Measurements from ENCODE around the gene DNAH14.

DNAH14 gene

DNA sequence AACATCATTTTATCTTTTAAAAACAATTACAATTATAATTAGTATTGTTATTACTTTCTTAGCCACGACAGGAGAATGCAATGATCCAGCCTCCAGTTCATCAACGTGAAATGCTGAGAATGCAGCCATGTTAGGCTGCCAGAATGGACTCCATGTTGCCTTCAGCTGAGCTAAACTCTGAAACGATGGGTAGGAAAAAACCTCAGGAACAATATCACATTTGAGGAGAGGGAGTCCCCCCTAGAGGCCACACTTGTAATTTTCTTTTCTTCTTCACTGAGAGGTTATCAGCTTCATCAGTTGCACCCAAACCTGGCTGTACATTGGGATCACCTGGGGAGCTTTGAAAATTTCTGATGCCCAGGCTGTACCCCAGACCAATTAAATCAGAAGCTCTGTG lies 34.6 kb upstream of the DNAH14 start:
- Histone ChIP-seq H3K4me2 (ENCODE audit: insufficient read depth, low read length, poor library complexity, severe bottlenecking) (no peak overlapping the region), H3K4me3 (ENCODE audit: low read length in 2 of 2) (no peak overlapping the region), H2BK12ac (ENCODE audit: low read length) (no peak overlapping the region), H3K18ac (ENCODE audit: low read length) (no peak overlapping the region), H4K91ac (ENCODE audit: low read depth, low read length, poor library complexity) (no peak overlapping the region), H3K9ac (ENCODE audit: low read depth, low read length, poor library complexity) (no peak overlapping the region), H3K14ac (ENCODE audit: low read length) (no peak overlapping the region), H3K4me1 (ENCODE audit: control insufficient read depth in 2 of 2, insufficient read depth in 1 of 2, low read depth in 1 of 2, low read length in 2 of 2) (no peaks in the 10 kb centered on the region), H3K79me1 (ENCODE audit: low read depth, low read length) (no peaks in the 10 kb centered on the region), H3K36me3 (replicated peaks in 1 of 2; ENCODE audit: control insufficient read depth in 2 of 2, insufficient read depth in 2 of 2, low read length in 2 of 2) (no peaks in the 10 kb centered on the region), H2AFZ (ENCODE audit: low read length) (no peak overlapping the region), H3K9me3 (replicated peaks in 1 of 2; ENCODE audit: control insufficient read depth in 2 of 2, insufficient read depth in 1 of 2, low read depth in 1 of 2, low read length in 2 of 2) (no peaks in the 10 kb centered on the region), H3K27ac (replicated peaks; ENCODE audit: low read length) (no peak overlapping the region), H2BK120ac (ENCODE audit: low read depth, low read length) (no peak overlapping the region), H3K4ac (ENCODE audit: low read length) (no peak overlapping the region), H3K27me3 (ENCODE audit: control insufficient read depth in 3 of 3, insufficient read depth in 3 of 3, low read depth in 1 of 3, low read length in 3 of 3) (no peaks in the 10 kb centered on the region), H4K8ac (ENCODE audit: low read depth, low read length) (no peak overlapping the region), H3K23ac (ENCODE audit: low read depth, low read length, poor library complexity) (no peak overlapping the region), H2BK15ac (ENCODE audit: low read length) (no peak overlapping the region), H2AK5ac (ENCODE audit: low read depth, low read length) (no peak overlapping the region), H2BK5ac (ENCODE audit: low read length) (no peak overlapping the region)
- no peak for DNase-seq (ENCODE audit: low spot score)
- no CpG with 5 or more reads among the region's 3 CpGs for WGBS, 2 donors (ENCODE audit: extremely low coverage in 2 of 2, insufficient read length in 2 of 2, insufficient replicate concordance in 1 of 2)

DNA sequence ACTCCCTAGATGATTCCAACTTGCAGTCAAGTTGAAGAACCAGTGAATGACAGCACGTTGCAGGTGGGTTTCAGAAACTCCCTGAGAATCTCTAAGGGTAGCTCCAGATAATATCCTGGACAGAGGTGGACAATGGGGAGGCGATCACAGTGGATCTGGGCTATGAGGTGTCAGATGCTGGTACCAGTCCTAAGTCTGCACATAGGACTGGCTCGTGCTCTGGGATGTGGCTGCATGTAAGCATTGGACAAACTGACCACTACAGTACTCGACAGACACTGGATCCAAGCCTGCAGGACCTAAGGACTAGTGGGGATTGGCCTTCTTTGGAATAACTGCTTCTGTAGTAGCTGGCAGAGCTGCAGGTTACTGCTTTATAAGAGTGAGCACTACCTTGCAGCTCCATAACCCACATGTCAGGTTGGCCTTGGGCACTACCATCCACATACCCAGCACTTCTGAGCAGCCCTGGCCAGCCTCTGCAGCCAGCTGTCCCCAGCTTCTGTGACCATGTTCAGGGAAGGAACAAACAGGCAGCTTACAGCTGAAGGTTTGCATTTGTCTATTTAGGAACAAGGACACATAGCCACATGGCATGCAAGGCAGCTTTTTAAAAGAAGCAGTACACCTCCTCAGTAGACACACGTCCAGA lies 33.2 kb upstream of the DNAH14 start:
- H3K27ac ChIP-seq (replicated peaks; ENCODE audit: low read length): no peak overlapping the region
- no peak overlapping the region for H2AFZ ChIP-seq (ENCODE audit: low read length)
- H4K8ac ChIP-seq (ENCODE audit: low read depth, low read length): no peak overlapping the region
- no peak overlapping the region for H2AK5ac ChIP-seq (ENCODE audit: low read depth, low read length)
- H3K14ac ChIP-seq (ENCODE audit: low read length): no peak overlapping the region
- no peak overlapping the region for H4K91ac ChIP-seq (ENCODE audit: low read depth, low read length, poor library complexity)
- no peak overlapping the region for H2BK12ac ChIP-seq (ENCODE audit: low read length)
- H3K18ac ChIP-seq (ENCODE audit: low read length): no peak overlapping the region
- no peaks in the 10 kb centered on the region for H3K27me3 ChIP-seq (ENCODE audit: control insufficient read depth in 3 of 3, insufficient read depth in 3 of 3, low read depth in 1 of 3, low read length in 3 of 3)
- H3K9ac ChIP-seq (ENCODE audit: low read depth, low read length, poor library complexity): no peak overlapping the region
- no CpG with 5 or more reads among the region's 5 CpGs for WGBS, 2 donors (ENCODE audit: extremely low coverage in 2 of 2, insufficient read length in 2 of 2, insufficient replicate concordance in 1 of 2)
- DNase-seq (ENCODE audit: low spot score): no peak
- H3K36me3 ChIP-seq (replicated peaks in 1 of 2; ENCODE audit: control insufficient read depth in 2 of 2, insufficient read depth in 2 of 2, low read length in 2 of 2): no peaks in the 10 kb centered on the region
- peaks cover 0 to 2% of the 10 kb centered on the region in 2 donors for H3K4me1 ChIP-seq (ENCODE audit: control insufficient read depth in 2 of 2, insufficient read depth in 1 of 2, low read depth in 1 of 2, low read length in 2 of 2)
- no peak overlapping the region for H3K4ac ChIP-seq (ENCODE audit: low read length)
- H2BK120ac ChIP-seq (ENCODE audit: low read depth, low read length): no peak overlapping the region
- H3K9me3 ChIP-seq (replicated peaks in 1 of 2; ENCODE audit: control insufficient read depth in 2 of 2, insufficient read depth in 1 of 2, low read depth in 1 of 2, low read length in 2 of 2): no peaks in the 10 kb centered on the region
- no peaks in the 10 kb centered on the region for H3K79me1 ChIP-seq (ENCODE audit: low read depth, low read length)
- no peak overlapping the region for H2BK15ac ChIP-seq (ENCODE audit: low read length)
- no peak overlapping the region for H3K4me3 ChIP-seq (ENCODE audit: low read length in 2 of 2)
- H3K23ac ChIP-seq (ENCODE audit: low read depth, low read length, poor library complexity): no peak overlapping the region
- no peak overlapping the region for H3K4me2 ChIP-seq (ENCODE audit: insufficient read depth, low read length, poor library complexity, severe bottlenecking)
- no peak overlapping the region for H2BK5ac ChIP-seq (ENCODE audit: low read length)

DNA sequence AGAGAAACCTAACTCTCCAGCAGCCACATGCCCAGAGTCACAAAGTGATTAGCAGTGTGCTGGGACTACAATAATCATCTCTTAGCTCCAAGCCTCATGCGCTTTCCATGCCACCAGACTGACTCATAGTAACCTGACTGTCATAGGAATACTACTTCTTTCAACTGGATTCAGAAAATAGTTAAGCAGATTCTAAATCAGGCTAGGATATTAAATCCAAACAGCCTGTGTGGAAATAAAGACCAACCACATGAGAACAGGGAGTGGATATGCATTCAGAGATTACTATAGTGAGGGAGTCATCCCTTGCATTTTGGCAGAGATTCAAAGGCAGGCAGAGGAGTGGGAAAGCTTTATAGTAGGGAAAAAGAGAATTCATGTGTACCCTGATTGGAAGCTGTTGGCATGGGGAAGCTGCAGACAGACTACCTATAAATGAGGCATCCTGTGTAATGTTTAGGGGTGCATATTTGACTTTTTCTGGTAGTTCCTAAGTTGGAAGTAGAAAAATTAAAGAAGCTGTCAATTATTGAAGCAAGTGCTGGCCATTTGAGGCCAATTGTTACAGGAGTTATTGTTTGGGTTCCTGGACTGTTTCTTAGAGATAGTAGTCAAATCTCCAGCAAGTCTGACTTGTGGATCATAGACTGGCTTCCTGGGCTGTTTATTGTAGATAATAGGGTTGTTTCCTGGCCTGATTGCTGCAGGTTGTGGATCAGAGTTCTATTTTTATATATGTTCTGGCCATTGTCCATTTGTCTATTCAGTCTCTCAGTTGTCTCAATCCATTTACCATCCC lies 31.7 kb upstream of the DNAH14 start:
- WGBS, 2 donors (ENCODE audit: extremely low coverage in 2 of 2, insufficient read length in 2 of 2, insufficient replicate concordance in 1 of 2): no CpG with 5 or more reads among the region's 1 CpG
- Histone ChIP-seq H3K23ac (ENCODE audit: low read depth, low read length, poor library complexity) (no peak overlapping the region), H4K91ac (ENCODE audit: low read depth, low read length, poor library complexity) (no peak overlapping the region), H2AK5ac (ENCODE audit: low read depth, low read length) (no peak overlapping the region), H3K27me3 (ENCODE audit: control insufficient read depth in 3 of 3, insufficient read depth in 3 of 3, low read depth in 1 of 3, low read length in 3 of 3) (no peaks in the 10 kb centered on the region), H4K8ac (ENCODE audit: low read depth, low read length) (no peak overlapping the region), H2BK5ac (ENCODE audit: low read length) (no peak overlapping the region), H3K4ac (ENCODE audit: low read length) (no peak overlapping the region), H3K9ac (ENCODE audit: low read depth, low read length, poor library complexity) (no peak overlapping the region), H2BK120ac (ENCODE audit: low read depth, low read length) (no peak overlapping the region), H3K27ac (replicated peaks; ENCODE audit: low read length) (no peak overlapping the region), H3K79me1 (ENCODE audit: low read depth, low read length) (no peaks in the 10 kb centered on the region), H2AFZ (ENCODE audit: low read length) (no peak overlapping the region), H3K9me3 (replicated peaks in 1 of 2; ENCODE audit: control insufficient read depth in 2 of 2, insufficient read depth in 1 of 2, low read depth in 1 of 2, low read length in 2 of 2) (no peaks in the 10 kb centered on the region), H2BK12ac (ENCODE audit: low read length) (no peak overlapping the region), H3K4me3 (ENCODE audit: low read length in 2 of 2) (no peak overlapping the region), H2BK15ac (ENCODE audit: low read length) (no peak overlapping the region), H3K18ac (ENCODE audit: low read length) (no peak overlapping the region), H3K4me2 (ENCODE audit: insufficient read depth, low read length, poor library complexity, severe bottlenecking) (no peak overlapping the region), H3K36me3 (replicated peaks in 1 of 2; ENCODE audit: control insufficient read depth in 2 of 2, insufficient read depth in 2 of 2, low read length in 2 of 2) (no peaks in the 10 kb centered on the region), H3K4me1 (ENCODE audit: control insufficient read depth in 2 of 2, insufficient read depth in 1 of 2, low read depth in 1 of 2, low read length in 2 of 2) (peaks cover 0 to 2% of the 10 kb centered on the region in 2 donors), H3K14ac (ENCODE audit: low read length) (no peak overlapping the region)
- no peak for DNase-seq (ENCODE audit: low spot score)

DNA sequence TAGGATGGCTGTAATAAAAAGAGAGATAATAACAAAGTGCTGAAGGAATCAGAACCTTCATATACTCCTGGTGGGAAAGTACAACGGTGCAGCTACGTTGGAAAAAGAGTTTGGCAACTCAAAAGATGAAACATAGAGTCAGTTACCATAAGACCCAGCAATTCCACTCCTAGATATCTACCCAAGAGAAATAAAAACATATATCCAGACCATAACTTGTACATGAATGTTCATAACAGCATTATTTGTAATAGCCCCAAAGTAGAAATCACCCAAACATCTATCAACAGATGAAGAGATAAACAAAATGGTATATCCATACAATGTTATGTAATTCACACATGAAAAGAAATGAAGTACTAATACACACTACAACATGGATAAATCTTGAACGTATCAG lies 30.5 kb upstream of the DNAH14 start:
- no peak overlapping the region for H3K14ac ChIP-seq (ENCODE audit: low read length)

More for the DNA sequence above, 30.5 kb upstream of the DNAH14 start:
- Histone ChIP-seq H2BK15ac (ENCODE audit: low read length) (no peak overlapping the region), H2BK12ac (ENCODE audit: low read length) (no peak overlapping the region), H3K18ac (ENCODE audit: low read length) (no peak overlapping the region), H3K4me3 (ENCODE audit: low read length in 2 of 2) (no peak overlapping the region), H2AFZ (ENCODE audit: low read length) (no peak overlapping the region), H3K27ac (replicated peaks; ENCODE audit: low read length) (no peak overlapping the region), H2BK5ac (ENCODE audit: low read length) (no peak overlapping the region), H3K9ac (ENCODE audit: low read depth, low read length, poor library complexity) (no peak overlapping the region), H3K4ac (ENCODE audit: low read length) (no peak overlapping the region), H2BK120ac (ENCODE audit: low read depth, low read length) (no peak overlapping the region), H3K27me3 (ENCODE audit: control insufficient read depth in 3 of 3, insufficient read depth in 3 of 3, low read depth in 1 of 3, low read length in 3 of 3) (no peaks in the 10 kb centered on the region), H3K9me3 (replicated peaks in 1 of 2; ENCODE audit: control insufficient read depth in 2 of 2, insufficient read depth in 1 of 2, low read depth in 1 of 2, low read length in 2 of 2) (no peaks in the 10 kb centered on the region), H2AK5ac (ENCODE audit: low read depth, low read length) (no peak overlapping the region), H4K91ac (ENCODE audit: low read depth, low read length, poor library complexity) (no peak overlapping the region), H3K36me3 (replicated peaks in 1 of 2; ENCODE audit: control insufficient read depth in 2 of 2, insufficient read depth in 2 of 2, low read length in 2 of 2) (no peaks in the 10 kb centered on the region), H3K79me1 (ENCODE audit: low read depth, low read length) (no peaks in the 10 kb centered on the region), H3K23ac (ENCODE audit: low read depth, low read length, poor library complexity) (no peak overlapping the region), H3K4me2 (ENCODE audit: insufficient read depth, low read length, poor library complexity, severe bottlenecking) (no peak overlapping the region), H4K8ac (ENCODE audit: low read depth, low read length) (no peak overlapping the region), H3K4me1 (ENCODE audit: control insufficient read depth in 2 of 2, insufficient read depth in 1 of 2, low read depth in 1 of 2, low read length in 2 of 2) (peaks cover 0 to 2% of the 10 kb centered on the region in 2 donors)
- DNase-seq (ENCODE audit: low spot score): no peak
- no CpG with 5 or more reads among the region's 3 CpGs for WGBS, 2 donors (ENCODE audit: extremely low coverage in 2 of 2, insufficient read length in 2 of 2, insufficient replicate concordance in 1 of 2)

All from neuronal stem cell (in vitro differentiated cells).